Neuronal stem cell (in vitro differentiated cells): Measurements from ENCODE around the gene PEF1.

Experiments used
- DNase-seq: peaks from one replicate; pipeline ENCODE4 v3.0.0-alpha.2; 2013; ENCODE audit warnings: low spot score
- H2AFZ ChIP-seq: one replicate; pipeline ENCODE4 v1.6.1; 2013; ENCODE audit warnings: mild to moderate bottlenecking, low read length, inconsistent platforms
- H2AK5ac ChIP-seq: 2 replicates; pipeline ENCODE4 v1.6.1; 2013; ENCODE audit warnings: low read depth, mild to moderate bottlenecking, inconsistent platforms, low read length, moderate library complexity, mixed read lengths
- H2BK120ac ChIP-seq: 2 replicates; pipeline ENCODE4 v1.6.1; 2013; ENCODE audit warnings: low read depth, mild to moderate bottlenecking, inconsistent platforms, low read length, moderate library complexity, mixed read lengths
- H2BK12ac ChIP-seq: one replicate; pipeline ENCODE4 v1.6.1; 2013; ENCODE audit warnings: low read length, inconsistent platforms
- H2BK15ac ChIP-seq: 2 replicates; pipeline ENCODE4 v1.6.1; 2013; ENCODE audit warnings: mild to moderate bottlenecking, low read length, inconsistent platforms, mixed read lengths
- H2BK5ac ChIP-seq: one replicate; pipeline ENCODE4 v1.6.1; 2013; ENCODE audit warnings: inconsistent platforms, mild to moderate bottlenecking, low read length, moderate library complexity
- H3K14ac ChIP-seq: one replicate; pipeline ENCODE4 v1.6.1; 2013; ENCODE audit warnings: low read length, inconsistent platforms
- H3K18ac ChIP-seq: 2 replicates; pipeline ENCODE4 v1.6.1; 2013; ENCODE audit warnings: low read length, inconsistent platforms
- H3K23ac ChIP-seq: 2 replicates; pipeline ENCODE4 v1.6.1; 2013; ENCODE audit warnings: low read depth, mild to moderate bottlenecking, mixed read lengths, low read length, inconsistent platforms; ENCODE audit not compliant: poor library complexity
- H3K27ac ChIP-seq: replicated peaks from 3 replicates; pipeline ENCODE4 v1.5.1; 2013; ENCODE audit warnings: low read length, inconsistent platforms
- H3K27me3 ChIP-seq, 3 experiments: 2 replicates each; pipeline ENCODE4 v1.6.1; 2013; ENCODE audit warnings: low read length in 3 of 3, mild to moderate bottlenecking in 2 of 3, inconsistent platforms in 1 of 3, low read depth in 1 of 3, mixed read lengths in 1 of 3, moderate library complexity in 1 of 3; ENCODE audit not compliant: control insufficient read depth in 3 of 3, insufficient read depth in 3 of 3
- H3K36me3 ChIP-seq, 2 donors: replicated peaks in 1 of 2; 2 replicates each; pipeline ENCODE4 v1.6.1; 2013; ENCODE audit warnings: low read length in 2 of 2; ENCODE audit not compliant: control insufficient read depth in 2 of 2, insufficient read depth in 2 of 2
- H3K4ac ChIP-seq: 2 replicates; pipeline ENCODE4 v1.6.1; 2013; ENCODE audit warnings: inconsistent platforms, mild to moderate bottlenecking, low read length, moderate library complexity
- H3K4me1 ChIP-seq, 2 donors: 1 replicate in 1 of 2; 2 replicates in 1 of 2; pipeline ENCODE4 v1.6.1; 2013; ENCODE audit warnings: low read length in 2 of 2, low read depth in 1 of 2; ENCODE audit not compliant: control insufficient read depth in 2 of 2, insufficient read depth in 1 of 2
- H3K4me2 ChIP-seq: one replicate; pipeline ENCODE4 v1.6.1; 2013; ENCODE audit warnings: mild to moderate bottlenecking, low read length, inconsistent platforms; ENCODE audit not compliant: insufficient read depth, poor library complexity, severe bottlenecking
- H3K4me3 ChIP-seq, 2 donors: 2 replicates each; pipeline ENCODE4 v1.5.1; 2013; ENCODE audit warnings: low read length in 2 of 2, mild to moderate bottlenecking in 2 of 2, inconsistent platforms in 1 of 2, moderate library complexity in 1 of 2
- H3K79me1 ChIP-seq: one replicate; pipeline ENCODE4 v1.6.1; 2013; ENCODE audit warnings: low read depth, mild to moderate bottlenecking, inconsistent platforms, low read length, moderate library complexity
- H3K9ac ChIP-seq: one replicate; pipeline ENCODE4 v1.6.1; 2013; ENCODE audit warnings: mild to moderate bottlenecking, low read depth, low read length, inconsistent platforms; ENCODE audit not compliant: poor library complexity
- H3K9me3 ChIP-seq, 2 donors: replicated peaks in 1 of 2; 2 replicates each; pipeline versions ENCODE3 to v1.6.1; 2013; ENCODE audit warnings: low read length in 2 of 2, mild to moderate bottlenecking in 2 of 2, inconsistent platforms in 1 of 2, low read depth in 1 of 2, mixed read lengths in 1 of 2, moderate library complexity in 1 of 2; ENCODE audit not compliant: control insufficient read depth in 2 of 2, insufficient read depth in 1 of 2
- H4K8ac ChIP-seq: one replicate; pipeline ENCODE4 v1.6.1; 2013; ENCODE audit warnings: low read depth, mild to moderate bottlenecking, inconsistent platforms, low read length, moderate library complexity
- H4K91ac ChIP-seq: one replicate; pipeline ENCODE4 v1.6.1; 2013; ENCODE audit warnings: low read length, low read depth, mild to moderate bottlenecking, inconsistent platforms; ENCODE audit not compliant: poor library complexity
- WGBS, 2 donors: extraction: QIAGEN DNeasy Blood & Tissue Kit; methylation state at CpG; one replicate each; pipeline ENCODE4 v1.1.7; 2013; ENCODE audit warnings: missing lambda C conversion rate in 2 of 2, mixed read lengths in 1 of 2; ENCODE audit not compliant: insufficient read length in 2 of 2, insufficient replicate concordance in 1 of 2; ENCODE audit errors: extremely low coverage in 2 of 2; 5-methylcytosine and 5-hydroxymethylcytosine counted together

The PEF1 gene

DNA sequence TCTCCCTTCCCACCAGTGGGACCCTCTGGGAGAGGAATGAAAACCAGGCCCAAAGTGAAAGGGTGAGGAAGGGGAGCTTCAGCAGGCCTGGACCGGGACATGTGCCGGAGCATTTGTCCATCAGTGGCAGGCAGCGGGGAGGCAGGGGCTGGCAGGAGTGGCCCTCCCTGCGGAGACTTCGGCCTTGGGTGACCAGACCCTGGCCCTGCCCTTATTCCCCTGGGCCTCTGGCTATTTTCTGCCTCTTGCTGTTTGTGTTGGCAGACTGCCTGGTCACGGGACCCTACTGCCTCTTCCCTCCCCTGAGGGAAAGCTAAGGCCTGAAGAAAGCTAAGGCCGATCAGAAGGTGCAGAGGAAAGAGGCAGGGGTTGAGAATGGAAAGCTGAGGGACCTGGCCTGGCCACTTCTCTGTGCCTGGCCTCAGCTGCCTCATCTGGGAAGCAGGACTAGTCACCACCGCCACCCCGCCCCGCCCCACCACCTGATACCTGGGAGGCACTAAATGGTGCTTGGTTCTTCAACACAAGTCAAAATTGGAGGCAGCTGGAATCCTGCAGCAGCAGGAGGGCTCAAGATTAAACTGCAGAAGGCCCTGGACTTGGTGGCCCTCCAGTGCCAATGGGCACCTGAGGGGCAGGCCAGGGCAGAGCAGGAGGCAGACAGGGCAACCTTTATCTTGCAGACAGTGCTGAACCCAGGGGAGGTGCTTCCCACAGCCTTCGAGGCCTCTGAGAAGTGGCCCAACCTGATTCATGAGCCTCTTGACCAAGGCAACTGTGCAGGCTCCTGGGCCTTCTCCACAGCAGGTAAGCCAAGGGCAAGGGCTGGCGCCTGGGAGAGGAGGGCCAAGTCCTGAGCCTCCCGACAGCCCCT is 60.4 kb downstream of the PEF1 start:
- H3K4me1 ChIP-seq: peaks cover 6 to 7% of the 10 kb centered on the region in 2 donors
- H2AFZ ChIP-seq: no peak overlapping the region
- H3K79me1 ChIP-seq: no peaks in the 10 kb centered on the region
- peak overlapping the region; percentile 40 for H2AK5ac ChIP-seq
- no peak overlapping the region for H4K8ac ChIP-seq
- H3K18ac ChIP-seq: peak overlapping the region; percentile 65
- H2BK120ac ChIP-seq: no peak overlapping the region
- no peaks in the 10 kb centered on the region for H3K9me3 ChIP-seq
- H3K23ac ChIP-seq: no peak overlapping the region
- no peak overlapping the region for H3K4ac ChIP-seq
- H3K27ac ChIP-seq: no peak overlapping the region
- no peaks in the 10 kb centered on the region for H3K36me3 ChIP-seq
- H3K27me3 ChIP-seq: peaks cover 0 to 78% (median 16%) of the 10 kb centered on the region in 3 experiments
- no peak overlapping the region for H2BK12ac ChIP-seq
- no peak overlapping the region for H3K14ac ChIP-seq
- WGBS, 2 donors: no CpG with 5 or more reads among the region's 13 CpGs
- H3K4me2 ChIP-seq: no peak overlapping the region
- no peak overlapping the region for H3K4me3 ChIP-seq
- H2BK5ac ChIP-seq: no peak overlapping the region
- H3K9ac ChIP-seq: no peak overlapping the region
- no peak overlapping the region for H4K91ac ChIP-seq
- peak overlapping the region; percentile 46 for H2BK15ac ChIP-seq
- DNase-seq: no peak

DNA sequence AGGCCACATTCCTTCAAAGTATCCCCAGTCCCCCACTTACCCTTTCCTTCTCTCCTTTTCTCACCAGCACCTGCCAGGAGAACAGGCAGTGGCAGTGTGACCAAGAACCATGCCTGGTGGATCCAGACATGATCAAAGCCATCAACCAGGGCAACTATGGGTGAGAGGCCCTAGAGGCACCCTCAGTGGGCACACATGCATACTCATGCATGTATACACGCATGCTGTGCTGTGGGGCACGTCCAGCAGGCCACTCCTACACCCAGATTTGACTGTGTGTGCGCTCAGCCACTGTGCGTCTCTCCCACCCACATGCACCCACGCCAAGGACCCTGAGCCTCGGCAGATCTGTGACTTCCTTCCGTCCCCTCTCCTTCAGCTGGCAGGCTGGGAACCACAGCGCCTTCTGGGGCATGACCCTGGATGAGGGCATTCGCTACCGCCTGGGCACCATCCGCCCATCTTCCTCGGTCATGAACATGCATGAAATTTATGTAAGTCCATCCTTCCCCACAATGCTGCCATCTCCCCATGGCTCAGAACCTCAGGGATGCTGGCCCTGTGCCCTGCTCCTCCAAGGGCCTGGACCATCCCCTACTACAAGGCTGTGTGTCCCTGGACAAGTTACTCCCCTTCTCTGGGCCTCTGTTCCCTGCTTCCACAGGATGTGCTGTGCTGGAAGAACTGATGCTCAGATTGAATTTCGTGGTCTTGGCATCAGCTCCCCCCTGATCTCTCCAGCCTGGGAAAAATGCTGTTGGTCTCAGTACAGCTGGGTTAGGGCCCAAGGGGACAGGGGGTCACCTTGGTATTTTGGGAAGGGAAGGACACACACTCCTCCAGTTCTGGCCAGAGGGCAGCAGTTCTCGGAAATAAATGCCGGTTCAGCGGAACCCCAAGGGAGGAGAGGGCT is 61.3 kb downstream of the PEF1 start:
- no CpG with 5 or more reads among the region's 16 CpGs for WGBS, 2 donors
- Histone ChIP-seq H3K18ac (peak overlapping the region; percentile 5), H3K79me1 (no peaks in the 10 kb centered on the region)

DNA sequence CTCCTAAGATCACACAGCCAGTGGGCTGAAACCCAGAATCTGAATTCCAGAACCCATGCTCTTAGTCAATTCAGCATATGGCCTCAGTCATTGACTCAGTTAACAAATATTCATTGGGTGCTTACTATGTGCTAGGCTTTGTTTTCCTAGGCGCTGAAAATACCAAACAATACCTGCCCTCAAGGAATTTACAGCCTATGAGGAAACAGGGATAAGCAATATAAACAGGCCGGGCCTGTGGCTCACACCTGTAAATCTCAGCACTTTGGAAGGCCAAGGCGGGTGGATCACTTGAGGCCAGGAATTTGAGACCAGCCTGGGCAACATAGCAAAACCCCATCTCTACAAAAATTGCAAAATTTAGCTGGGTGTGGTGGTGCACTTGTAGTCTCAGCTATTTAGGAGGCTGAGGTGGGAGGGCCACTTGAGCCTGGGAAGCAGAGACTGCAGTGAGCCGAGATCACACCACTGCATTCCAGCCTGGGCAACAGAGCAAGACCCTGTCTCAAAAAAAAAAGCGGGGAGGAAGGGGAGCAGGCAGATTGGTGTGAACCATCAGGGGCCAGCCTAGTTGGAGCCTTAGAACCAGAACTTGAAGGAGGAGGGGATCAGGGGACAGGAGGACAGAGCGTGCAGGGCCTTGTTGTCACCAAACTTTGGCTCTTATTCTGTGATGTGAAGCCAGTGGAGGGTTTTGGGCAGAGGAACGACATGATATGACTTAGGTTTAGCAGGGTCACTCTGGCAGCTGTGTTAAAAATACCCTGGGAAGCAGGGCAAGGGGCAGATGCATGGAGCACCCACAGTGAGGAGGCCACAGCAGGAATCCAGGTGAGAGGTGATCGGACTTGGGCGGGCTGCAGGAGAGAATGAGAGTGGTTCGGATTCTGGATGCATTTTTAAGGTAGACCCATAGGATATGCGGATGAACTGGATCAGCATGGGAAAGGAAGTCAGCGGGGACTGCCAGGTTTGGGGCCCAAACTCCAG is 62.6 kb downstream of the PEF1 start:
- no peak overlapping the region for H2BK15ac ChIP-seq
- H2AK5ac ChIP-seq: peak overlapping the region; percentile 44
- no peak overlapping the region for H3K14ac ChIP-seq
- H3K27ac ChIP-seq: no peak overlapping the region
- no peak overlapping the region for H3K4me2 ChIP-seq
- no peak overlapping the region for H3K9ac ChIP-seq
- no peak overlapping the region for H2BK12ac ChIP-seq
- H4K8ac ChIP-seq: no peak overlapping the region
- H2BK5ac ChIP-seq: no peak overlapping the region
- WGBS, 2 donors: no CpG with 5 or more reads among the region's 12 CpGs
- H3K23ac ChIP-seq: no peak overlapping the region
- peaks cover 0 to 77% (median 7%) of the 10 kb centered on the region in 3 experiments for H3K27me3 ChIP-seq
- no peak for DNase-seq
- peak overlapping the region; percentile 19 for H4K91ac ChIP-seq
- no peak overlapping the region for H2BK120ac ChIP-seq
- H3K79me1 ChIP-seq: no peaks in the 10 kb centered on the region
- H3K4ac ChIP-seq: no peak overlapping the region
- no peaks in the 10 kb centered on the region for H3K36me3 ChIP-seq
- no peak overlapping the region for H3K18ac ChIP-seq
- H3K4me3 ChIP-seq: no peak overlapping the region
- H3K4me1 ChIP-seq: peaks cover 6 to 7% of the 10 kb centered on the region in 2 donors
- no peaks in the 10 kb centered on the region for H3K9me3 ChIP-seq
- H2AFZ ChIP-seq: no peak overlapping the region

More for the DNA sequence above, 61.3 kb downstream of the PEF1 start:
- Histone ChIP-seq H3K36me3 (no peaks in the 10 kb centered on the region), H3K4me2 (no peak overlapping the region), H4K8ac (no peak overlapping the region), H4K91ac (no peak overlapping the region), H3K4me3 (peak overlapping the region in 1 of 2 donors; percentile 31), H2BK5ac (no peak overlapping the region), H3K14ac (peak overlapping the region; percentile 39), H3K27ac (no peak overlapping the region), H3K9me3 (no peaks in the 10 kb centered on the region), H2AFZ (no peak overlapping the region), H3K4ac (no peak overlapping the region), H2BK15ac (no peak overlapping the region), H2BK12ac (no peak overlapping the region), H2BK120ac (no peak overlapping the region), H3K4me1 (peaks cover 6 to 7% of the 10 kb centered on the region in 2 donors), H3K9ac (peak overlapping the region; percentile 24), H3K23ac (no peak overlapping the region), H3K27me3 (peaks cover 0 to 74% (median 8%) of the 10 kb centered on the region in 3 experiments), H2AK5ac (peak overlapping the region; percentile 24)
- DNase-seq: no peak
